Measurements from ENCODE around the gene MGST2.

- TF ChIP-seq CTCF (IDR thresholded peaks at IDR 0.05) = no peak
- TF ChIP-seq POLR2AphosphoS5 (IDR thresholded peaks at IDR 0.05) = no peak
- no peak for TF ChIP-seq POLR2A (IDR thresholded peaks at IDR 0.05)
- TF ChIP-seq EP300 (IDR thresholded peaks at IDR 0.05) = no peak
These were observed 11.1 kb upstream of the MGST2 start for GRCh38 chr4:139654516-139654915.

Data from stomach (tissue), 4 donors.